Kasumi-1 (cell line): Measurements from ENCODE around the gene LSM5.
A peak's percentile ranks its signal among the peaks of the same experiment; 100 is the strongest.
"Not testable (repeated sequence)": the region's sequence is repeated elsewhere in the genome, so short reads cannot be mapped to it uniquely, and the experiment has no call there.

Experiments used
- DNase-seq, 2 experiments: peaks; one replicate each; lab custom pipeline; 2025; lab: John Stamatoyannopoulos, UW

LSM5 gene

GRCh38 chr7:32506266-32507054, 16.3 kb upstream of the LSM5 start:
- no peak for DNase-seq

GRCh38 chr7:32502728-32503127, 12.5 kb upstream of the LSM5 start:
- DNase-seq: no peak

- DNase-seq: no peak
These were observed 11.3 kb upstream of the LSM5 start for GRCh38 chr7:32501522-32501921.

- DNase-seq: peak; percentile 80 to 89
These were observed 10.8 kb upstream of the LSM5 start for GRCh38 chr7:32500922-32501341.

GRCh38 chr7:32500216-32500615, 10.0 kb upstream of the LSM5 start:
- not testable (repeated sequence) for DNase-seq

GRCh38 chr7:32499755-32500154, 9.6 kb upstream of the LSM5 start:
- not testable (repeated sequence) for DNase-seq

- peak; percentile 61 to 64 for DNase-seq
These were observed 6.1 kb upstream of the LSM5 start for GRCh38 chr7:32496052-32496813.

GRCh38 chr7:32495298-32496051, 5.3 kb upstream of the LSM5 start, which contains the start of gene AVL9:
TSS of gene AVL9 (plus strand) at chr7:32495489. CDS start at chr7:32495710, 221 bp downstream.
- DNase-seq: peak; percentile 97

- DNase-seq: peak; percentile 87 to 91
These were observed 4.7 kb upstream of the LSM5 start for GRCh38 chr7:32494946-32495297.

GRCh38 chr7:32489788-32490126, 423 bp downstream of the LSM5 start:
- no peak for DNase-seq

- DNase-seq: no peak
These were observed 8.3 kb downstream of the LSM5 start for GRCh38 chr7:32481921-32482320.

- peak in 1 of 2 experiments; percentile 29 for DNase-seq
These were observed 9.0 kb downstream of the LSM5 start for GRCh38 chr7:32481176-32481575.

GRCh38 chr7:32479574-32480200, 10.5 kb downstream of the LSM5 start:
- peak; percentile 78 to 93 for DNase-seq

- DNase-seq: no peak
These were observed 12.6 kb downstream of the LSM5 start for GRCh38 chr7:32477649-32477980.

GRCh38 chr7:32476816-32477648, 13.1 kb downstream of the LSM5 start:
- no peak for DNase-seq

- no peak for DNase-seq
These were observed 16.2 kb downstream of the LSM5 start for GRCh38 chr7:32474008-32474407.

- DNase-seq: no peak
These were observed 18.2 kb downstream of the LSM5 start for GRCh38 chr7:32472015-32472414.

GRCh38 chr7:32470871-32471270, 19.3 kb downstream of the LSM5 start:
- DNase-seq: no peak

- not testable (repeated sequence) for DNase-seq
These were observed 20.2 kb downstream of the LSM5 start for GRCh38 chr7:32470004-32470403.

- DNase-seq: not testable (repeated sequence)
These were observed 25.4 kb downstream of the LSM5 start for GRCh38 chr7:32464641-32465416.

GRCh38 chr7:32462977-32463376, 27.2 kb downstream of the LSM5 start:
- DNase-seq: no peak
